Measurements from ENCODE around the gene MACROD1.

- TF ChIP-seq, protein P1, sequence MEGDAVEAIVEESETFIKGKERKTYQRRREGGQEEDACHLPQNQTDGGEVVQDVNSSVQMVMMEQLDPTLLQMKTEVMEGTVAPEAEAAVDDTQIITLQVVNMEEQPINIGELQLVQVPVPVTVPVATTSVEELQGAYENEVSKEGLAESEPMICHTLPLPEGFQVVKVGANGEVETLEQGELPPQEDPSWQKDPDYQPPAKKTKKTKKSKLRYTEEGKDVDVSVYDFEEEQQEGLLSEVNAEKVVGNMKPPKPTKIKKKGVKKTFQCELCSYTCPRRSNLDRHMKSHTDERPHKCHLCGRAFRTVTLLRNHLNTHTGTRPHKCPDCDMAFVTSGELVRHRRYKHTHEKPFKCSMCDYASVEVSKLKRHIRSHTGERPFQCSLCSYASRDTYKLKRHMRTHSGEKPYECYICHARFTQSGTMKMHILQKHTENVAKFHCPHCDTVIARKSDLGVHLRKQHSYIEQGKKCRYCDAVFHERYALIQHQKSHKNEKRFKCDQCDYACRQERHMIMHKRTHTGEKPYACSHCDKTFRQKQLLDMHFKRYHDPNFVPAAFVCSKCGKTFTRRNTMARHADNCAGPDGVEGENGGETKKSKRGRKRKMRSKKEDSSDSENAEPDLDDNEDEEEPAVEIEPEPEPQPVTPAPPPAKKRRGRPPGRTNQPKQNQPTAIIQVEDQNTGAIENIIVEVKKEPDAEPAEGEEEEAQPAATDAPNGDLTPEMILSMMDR (IDR thresholded peaks at IDR 0.05; ENCODE audit: insufficient read depth, low read depth, low read length): no peak
- no peak for TF ChIP-seq EZH2 (IDR thresholded peaks at IDR 0.05; ENCODE audit: insufficient read depth, low read length)
Measured at GRCh38 chr11:64045700-64046099, 120.2 kb downstream of the MACROD1 start.

Measured in astrocyte (in vitro differentiated cells and primary cell).